GM12891 (cell line): ENCODE data around the gene GH2.

Source experiments
- PAX5 ChIP-seq: IDR thresholded peaks from 2 replicates; pipeline ENCODE4 v1.6.1; 2011; ENCODE audit warnings: low read length, moderate library complexity, mild to moderate bottlenecking; ENCODE audit not compliant: insufficient read depth, severe bottlenecking
- POLR2A ChIP-seq: IDR thresholded peaks from 2 replicates; pipeline ENCODE4 v1.6.1; 2011; ENCODE audit warnings: low read depth, low read length, control low read depth
- POLR2AphosphoS5 ChIP-seq: IDR thresholded peaks from 2 replicates; pipeline ENCODE4 v1.6.1; 2011; ENCODE audit warnings: low read depth, low read length, control low read depth
- SPI1 ChIP-seq: IDR thresholded peaks from 2 replicates; pipeline ENCODE4 v1.6.1; 2011; ENCODE audit warnings: low read depth, low read length, control low read depth
- TAF1 ChIP-seq: IDR thresholded peaks from 2 replicates; pipeline ENCODE4 v1.6.1; 2011; ENCODE audit warnings: low read depth, low read length, control low read depth

GRCh38 chr17:63836811-63837210 is 44.9 kb downstream of the GH2 start:
- TF ChIP-seq POLR2A (no peak), TAF1 (no peak), POLR2AphosphoS5 (no peak), PAX5 (no peak), SPI1 (no peak)
